HG03521 (cell line): ENCODE data around the gene DOK3.

Experiments
- ATAC-seq: cut with Tn5 transposase; IDR thresholded peaks from one replicate; pipeline ENCODE4 v1.9.1; 2021; ENCODE audit warnings: mild to moderate bottlenecking, moderate library complexity; ENCODE audit not compliant: unreplicated experiment

DOK3 gene

DNA sequence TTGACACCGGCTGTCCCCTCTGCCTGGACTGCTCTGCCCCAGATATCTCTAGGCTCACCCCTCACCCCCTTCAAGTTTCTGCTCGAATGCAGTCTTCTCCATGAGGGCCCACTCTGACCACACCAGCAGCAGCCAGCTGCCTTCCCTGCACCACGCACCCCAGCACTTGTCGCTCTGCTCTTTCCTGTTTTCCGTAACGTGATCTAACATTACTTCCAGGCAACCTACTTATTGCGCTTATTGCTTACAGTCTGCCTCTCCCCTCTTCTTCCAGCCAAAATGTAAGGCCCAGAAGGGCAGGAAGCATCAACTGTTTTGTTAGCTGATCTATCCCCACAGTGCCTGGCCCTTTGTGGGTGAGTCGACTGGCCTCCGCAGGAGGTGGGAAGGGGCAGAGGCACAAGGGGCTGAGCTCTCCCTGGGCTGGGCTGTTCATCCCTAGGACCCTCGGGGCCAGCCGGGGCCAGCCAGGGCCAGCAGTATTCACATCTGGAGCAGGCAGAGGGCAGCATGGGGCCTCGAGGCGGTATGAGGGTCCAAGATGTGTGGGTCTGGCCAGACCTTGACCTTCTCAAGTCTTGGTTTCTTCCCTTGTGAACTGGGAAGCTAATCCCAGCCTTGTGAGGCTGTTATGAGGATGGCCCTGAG is 24.6 kb downstream of the DOK3 start:
- no peak for ATAC-seq

- ATAC-seq: no peak
Measured at GRCh38 chr5:177483994-177484901, 25.4 kb downstream of the DOK3 start.

GRCh38 chr5:177483042-177483441 is 26.6 kb downstream of the DOK3 start:
- ATAC-seq: no peak

- ATAC-seq: no peak
Measured at GRCh38 chr5:177482359-177482795, 27.2 kb downstream of the DOK3 start.

GRCh38 chr5:177479774-177480173 is 29.9 kb downstream of the DOK3 start:
- ATAC-seq: no peak

- ATAC-seq: no peak
Measured at GRCh38 chr5:177478711-177479646, 30.6 kb downstream of the DOK3 start.

DNA sequence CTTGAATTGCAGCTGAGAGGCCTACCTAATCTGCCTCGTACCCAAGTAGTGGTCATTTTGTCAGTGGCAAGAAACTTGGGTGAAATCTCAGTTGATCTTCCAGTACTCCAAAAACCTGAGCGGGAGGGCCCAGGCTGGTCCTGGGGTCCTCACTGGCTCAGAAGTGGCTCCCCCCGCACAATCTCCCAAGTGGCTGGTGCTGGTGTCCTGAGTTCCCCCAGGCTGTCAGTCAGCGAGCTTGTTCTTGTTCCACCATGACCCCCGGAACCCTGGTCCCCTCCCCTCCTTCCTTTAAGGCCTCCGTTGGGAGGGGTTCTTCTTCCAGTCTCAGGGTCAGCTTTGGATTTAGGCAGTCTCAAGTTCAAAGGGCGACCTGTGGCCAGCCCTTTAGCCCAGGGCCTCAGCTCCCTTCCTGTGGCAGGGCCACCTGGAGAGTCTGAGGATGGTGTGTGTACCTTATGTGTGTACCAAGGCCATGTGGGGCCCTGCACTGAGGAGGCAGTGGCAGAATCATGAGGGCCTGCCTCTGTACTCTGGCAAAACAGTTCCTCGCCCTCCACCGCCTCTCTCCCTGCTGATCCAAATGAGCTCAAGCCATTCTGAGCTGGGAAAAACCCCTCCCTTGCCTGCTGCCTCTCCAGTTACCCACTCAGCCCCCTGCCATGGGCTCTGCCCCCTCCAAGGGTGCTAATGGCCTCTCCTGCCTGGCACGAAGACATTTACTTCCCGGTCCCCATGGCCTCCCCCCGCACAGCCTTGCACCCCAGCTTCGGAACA is 31.7 kb downstream of the DOK3 start:
- ATAC-seq: no peak

DNA sequence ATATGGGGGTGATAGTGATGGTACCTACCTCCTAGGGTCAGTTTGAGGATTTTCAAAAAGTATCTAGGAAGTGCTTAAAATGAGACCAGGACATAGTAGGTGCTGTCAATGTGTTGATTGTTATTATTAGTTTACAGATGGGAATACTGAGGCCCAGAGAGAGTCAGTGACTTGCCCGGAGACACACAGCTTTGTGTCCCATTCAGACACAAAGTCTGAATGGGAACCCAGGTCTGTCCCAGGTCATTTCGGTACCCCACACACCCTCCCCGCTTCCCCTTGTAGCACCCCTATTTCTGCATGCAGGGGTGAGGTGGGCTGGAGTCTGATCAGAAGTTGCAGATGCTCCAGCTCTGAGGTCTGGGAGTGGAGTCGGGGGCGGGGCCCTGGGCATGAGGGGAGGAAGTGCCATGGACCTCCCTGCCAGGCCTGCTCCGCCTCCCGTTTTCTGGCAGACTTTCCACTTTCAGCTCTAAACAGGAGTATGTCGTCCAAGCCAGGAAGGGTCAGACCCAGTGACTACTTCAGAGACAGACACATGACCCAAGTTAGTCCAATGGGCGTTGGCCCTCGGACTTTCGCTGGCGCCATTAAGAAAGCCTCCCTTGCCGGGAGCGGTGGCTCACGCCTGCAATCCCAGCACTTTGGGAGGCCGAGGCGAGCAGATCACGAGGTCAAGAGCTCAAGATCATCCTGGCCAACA is 32.9 kb downstream of the DOK3 start:
- ATAC-seq: no peak

GRCh38 chr5:177475563-177476427 is 33.8 kb downstream of the DOK3 start:
- ATAC-seq: no peak

DNA sequence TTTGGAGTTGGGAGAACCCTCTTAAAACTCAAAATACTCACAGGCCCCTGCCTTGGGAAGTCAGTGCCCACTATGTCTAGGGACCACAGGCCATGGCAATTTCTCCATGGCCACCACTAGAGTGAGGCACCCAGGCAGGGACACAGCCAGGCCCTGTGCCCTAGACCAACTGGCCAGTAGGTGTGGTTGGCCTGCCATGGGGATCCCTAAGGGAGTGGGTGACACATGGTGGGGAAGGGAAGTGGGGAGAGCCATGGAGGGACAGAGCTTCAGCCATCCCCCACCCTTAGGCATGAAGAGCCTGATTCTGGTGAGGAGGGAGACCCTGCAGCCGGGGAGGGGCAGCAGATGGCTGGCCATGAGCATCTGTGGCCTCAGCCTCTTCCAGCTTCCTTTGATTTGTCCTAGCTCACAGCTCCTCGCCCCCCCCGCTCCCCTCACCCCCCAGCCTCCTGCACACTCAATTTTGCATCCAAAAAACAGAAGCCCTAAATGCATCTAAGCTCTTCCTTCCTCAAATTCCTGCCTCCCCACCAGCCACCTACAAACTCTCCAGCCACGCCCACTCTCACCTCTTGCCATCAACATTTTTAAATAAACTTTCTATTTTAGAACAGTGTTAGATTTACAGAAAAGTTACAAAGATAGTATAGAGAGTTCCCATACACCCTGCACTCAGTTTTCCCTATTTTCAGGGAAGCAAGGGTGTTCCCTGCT is 34.6 kb downstream of the DOK3 start:
- ATAC-seq: no peak

GRCh38 chr5:177474002-177474476 is 35.6 kb downstream of the DOK3 start:
- ATAC-seq: no peak

- ATAC-seq: no peak
Measured at GRCh38 chr5:177473443-177474001, 36.1 kb downstream of the DOK3 start, which contains the start of gene DBN1. Gene DBN1 (minus strand): TSS chr5:177473634. CDS start chr5:177473521, 113 bp downstream.

- ATAC-seq: no peak
Measured at GRCh38 chr5:177472460-177473442, 36.9 kb downstream of the DOK3 start.

- no peak for ATAC-seq
Measured at GRCh38 chr5:177471610-177472356, 37.8 kb downstream of the DOK3 start.

DNA sequence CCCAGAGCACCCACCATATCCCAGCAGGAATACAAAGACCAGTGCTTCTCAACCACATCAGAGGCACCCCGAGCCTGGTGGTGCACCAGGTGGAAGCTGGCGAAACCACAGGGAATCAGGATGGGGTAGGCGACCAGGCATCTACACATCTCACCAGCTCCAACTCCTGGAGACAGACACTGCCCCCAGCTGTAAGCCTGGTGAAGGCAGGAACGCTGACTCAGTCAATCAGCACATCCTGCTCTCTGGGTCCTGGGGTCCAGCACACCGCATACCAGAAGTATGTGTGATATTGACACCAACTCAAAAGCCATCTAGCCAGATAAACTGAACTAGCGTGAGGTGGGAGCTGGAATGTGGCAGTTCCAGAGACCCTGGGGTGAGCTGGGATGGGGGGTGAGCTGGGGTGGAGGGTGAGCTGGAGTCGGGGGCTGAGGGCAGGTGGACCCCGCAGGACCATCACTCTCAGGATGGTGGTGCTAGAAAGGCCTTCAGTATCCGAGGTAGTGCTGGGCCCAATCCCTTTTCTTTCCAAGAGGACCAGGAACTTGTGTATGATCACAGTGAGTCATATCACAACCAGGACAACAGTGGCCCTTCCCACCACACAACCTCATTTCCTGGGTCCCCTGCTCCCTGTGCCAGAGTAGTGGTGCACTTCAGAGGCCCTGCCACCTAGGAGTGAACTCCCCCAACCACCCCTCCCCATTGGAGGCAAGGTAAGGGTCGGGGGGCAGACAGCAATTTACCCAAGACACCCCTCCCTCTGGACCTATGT is 38.7 kb downstream of the DOK3 start:
- ATAC-seq: no peak
